Naive thymus-derived CD4-positive, alpha-beta T cell (primary cell): ENCODE data around the gene TCF7. TPM values are rescaled to one million over a fixed set of nuclear protein-coding genes. Genes with fewer than 3 reads are reported as not detected.

Experiments
- ATAC-seq: fragments of 150-1000 bp; cut with Tn5 transposase; 2 replicates; pipeline ENCODE4 v1.10.0; 2021; ENCODE audit warnings: mild to moderate bottlenecking, moderate library complexity
- CTCF ChIA-PET: fragments of 350-600 bp; sonication (Branson Sonifier 250); formaldehyde crosslinking; loops from one replicate; lab custom pipeline; 2021; ENCODE audit warnings: antibody characterized with exemption; lab: Charles Lee
- POLR2A ChIA-PET: fragments of 350-600 bp; sonication (Branson Sonifier 250); formaldehyde crosslinking; loops from one replicate; lab custom pipeline; 2021; ENCODE audit warnings: antibody characterized with exemption, inconsistent platforms; lab: Charles Lee
- DNase-seq, 9 donors: peaks; one replicate each; pipeline versions ENCODE4 v3.0.0 to v3.0.0-alpha.2; 2020 to 2022; ENCODE audit warnings: mixed read lengths in 1 of 9
- H3K27ac ChIP-seq: one replicate; pipeline ENCODE4 v1.7.0; 2013; ENCODE audit warnings: mild to moderate bottlenecking, low read depth, low read length, moderate library complexity
- H3K27me3 ChIP-seq, 2 donors: one replicate each; pipeline ENCODE4 v1.7.0; 2013; ENCODE audit warnings: low read length in 2 of 2, mild to moderate bottlenecking in 2 of 2, moderate library complexity in 2 of 2; ENCODE audit not compliant: control insufficient read depth in 2 of 2, insufficient read depth in 2 of 2
- H3K36me3 ChIP-seq, 3 experiments: 1 replicate in 2 of 3; 2 replicates in 1 of 3; pipeline ENCODE4 v1.7.0; 2013; ENCODE audit warnings: low read length in 3 of 3, mild to moderate bottlenecking in 3 of 3, moderate library complexity in 1 of 3; ENCODE audit not compliant: insufficient read depth in 3 of 3, control insufficient read depth in 2 of 3
- H3K4me1 ChIP-seq, 2 donors: one replicate each; pipeline ENCODE4 v1.7.0; 2013; ENCODE audit warnings: low read length in 2 of 2, mild to moderate bottlenecking in 2 of 2, moderate library complexity in 1 of 2; ENCODE audit not compliant: control insufficient read depth in 2 of 2, insufficient read depth in 2 of 2
- H3K4me3 ChIP-seq: 2 replicates; pipeline ENCODE4 v1.7.0; 2013; ENCODE audit warnings: mild to moderate bottlenecking, low read length
- H3K9me3 ChIP-seq, 3 experiments: 1 replicate in 2 of 3; 2 replicates in 1 of 3; pipeline ENCODE4 v1.7.0; 2013; ENCODE audit warnings: low read length in 3 of 3; ENCODE audit not compliant: control insufficient read depth in 2 of 3
- H3K27ac Mint-ChIP-seq, 9 donors: one replicate each; pipeline ENCODE4 v1.8.0; 2020 to 2022; ENCODE audit warnings: mixed read lengths in 9 of 9, mild to moderate bottlenecking in 8 of 9, moderate library complexity in 5 of 9, inconsistent platforms in 2 of 9
- H3K27me3 Mint-ChIP-seq, 5 donors: one replicate each; pipeline ENCODE4 v1.8.0; 2021 to 2022; ENCODE audit warnings: mixed read lengths in 5 of 5, mild to moderate bottlenecking in 1 of 5
- H3K36me3 Mint-ChIP-seq, 5 donors: one replicate each; pipeline ENCODE4 v1.8.0; 2020 to 2022; ENCODE audit warnings: mixed read lengths in 5 of 5, mild to moderate bottlenecking in 3 of 5, inconsistent platforms in 1 of 5
- H3K4me1 Mint-ChIP-seq, 7 donors: one replicate each; pipeline ENCODE4 v1.8.0; 2020 to 2022; ENCODE audit warnings: mixed read lengths in 7 of 7, mild to moderate bottlenecking in 3 of 7, inconsistent platforms in 1 of 7
- H3K4me3 Mint-ChIP-seq, 10 donors: one replicate each; pipeline ENCODE4 v1.8.0; 2020 to 2022; ENCODE audit warnings: mild to moderate bottlenecking in 10 of 10, mixed read lengths in 10 of 10, moderate library complexity in 6 of 10, inconsistent platforms in 2 of 10
- H3K9me3 Mint-ChIP-seq, 11 donors: one replicate each; pipeline ENCODE4 v1.8.0; 2020 to 2022; ENCODE audit warnings: mixed read lengths in 11 of 11, mild to moderate bottlenecking in 4 of 11, inconsistent platforms in 1 of 11, moderate library complexity in 1 of 11
- intact Hi-C, 2 donors: fragments of 100-400 bp; cut with micrococcal nuclease; formaldehyde crosslinking; loops; one replicate each; pipeline ENCODE4 v1.15.1; 2023
- polyA plus RNA-seq, 2 donors: library from polyadenylated mRNA; unstranded; fragments of 300-500 nt; fragmentation: Illumina TruSeq; gene quantifications; one replicate each; pipeline ENCODE4 v1.2.3, GENCODE V29; 2021
- total RNA-seq, 6 experiments: library from RNA in 5 of 6; stranded (reverse) in 5 of 6; gene quantifications; 1 replicate in 5 of 6; 2 replicates in 1 of 6; pipeline ENCODE4 v1.2.3 and lab custom pipeline; 2021 to 2026

The TCF7 gene
- total and polyA plus RNA-seq, 7 experiments from 2014 or later: 203 to 1,066 (median 560) TPM

DNA sequence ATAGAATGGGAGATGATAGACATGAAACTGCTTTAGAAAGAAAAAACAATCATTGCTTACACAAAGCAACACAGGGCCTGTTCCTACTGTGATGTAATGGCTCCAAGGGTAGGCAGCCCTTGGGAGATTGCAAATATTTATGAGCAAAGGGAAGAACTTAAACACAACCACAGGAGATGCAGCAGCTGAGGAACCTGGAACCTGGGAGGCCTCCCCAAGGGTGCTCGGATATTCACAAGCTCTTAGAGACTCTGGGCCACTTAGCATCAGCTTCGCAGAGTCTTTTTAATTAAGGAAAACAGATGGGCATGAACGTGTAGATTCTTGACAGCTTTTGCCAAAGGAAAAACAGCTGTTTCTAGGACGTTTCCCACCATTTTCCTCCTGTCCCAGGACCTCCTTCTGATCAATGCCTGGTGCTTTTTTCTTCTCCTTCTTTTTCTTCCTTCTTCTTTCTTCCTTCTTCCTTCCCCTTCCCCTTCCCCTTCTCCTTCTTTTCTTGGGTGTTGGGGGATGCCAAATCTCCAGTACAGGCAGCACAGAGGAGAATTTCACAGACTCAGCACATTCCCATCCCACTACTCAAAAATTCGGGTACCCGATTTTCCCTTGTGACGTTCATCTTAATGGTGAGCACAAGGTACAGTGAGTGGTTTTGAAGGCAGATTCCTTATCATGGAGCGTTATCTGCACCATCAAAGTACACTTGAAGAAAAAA is 28.1 kb upstream of the TCF7 start:
- H3K4me3 Mint-ChIP-seq: peak overlapping the region; percentile 74 to 87 (median 82)
- peak overlapping the region; percentile 32 for H3K4me3 ChIP-seq
- intact Hi-C loops: loop anchor here in 1 of 2 donors (2.0 kb wide), 1 partner anchor 36 kb away; no protein-coding TSS in a partner anchor
- H3K27me3 ChIP-seq: no peaks in the 10 kb centered on the region
- H3K36me3 Mint-ChIP-seq: peaks cover 0 to 8% (median 0%) of the 10 kb centered on the region in 5 donors
- ATAC-seq: no peak
- peaks cover 45 to 98% (median 85%) of the 10 kb centered on the region in 7 donors for H3K4me1 Mint-ChIP-seq
- peaks cover 0 to 18% (median 0%) of the 10 kb centered on the region in 5 donors for H3K27me3 Mint-ChIP-seq
- no peaks in the 10 kb centered on the region for H3K9me3 ChIP-seq
- no peaks in the 10 kb centered on the region for H3K36me3 ChIP-seq
- peak overlapping the region; percentile 66 for H3K27ac ChIP-seq
- H3K27ac Mint-ChIP-seq: peak overlapping the region; percentile 81 to 99 (median 96)
- CTCF ChIA-PET: interaction anchor here (0.6 to 1.6 kb wide), 10 partner anchors 12 to 58 kb away, joined by 3 to 7 read pairs (median 4); no protein-coding TSS in a partner anchor
- POLR2A ChIA-PET: interaction anchor here (0.9 to 7.0 kb wide), 7 partner anchors 10 to 47 kb away, joined by 3 to 62 read pairs (median 11); no protein-coding TSS in a partner anchor
- H3K4me1 ChIP-seq: peaks cover 53 to 87% of the 10 kb centered on the region in 2 donors
- peak in 5 of 9 donors; percentile 43 to 57 (median 49) for DNase-seq
- no peaks in the 10 kb centered on the region for H3K9me3 Mint-ChIP-seq

DNA sequence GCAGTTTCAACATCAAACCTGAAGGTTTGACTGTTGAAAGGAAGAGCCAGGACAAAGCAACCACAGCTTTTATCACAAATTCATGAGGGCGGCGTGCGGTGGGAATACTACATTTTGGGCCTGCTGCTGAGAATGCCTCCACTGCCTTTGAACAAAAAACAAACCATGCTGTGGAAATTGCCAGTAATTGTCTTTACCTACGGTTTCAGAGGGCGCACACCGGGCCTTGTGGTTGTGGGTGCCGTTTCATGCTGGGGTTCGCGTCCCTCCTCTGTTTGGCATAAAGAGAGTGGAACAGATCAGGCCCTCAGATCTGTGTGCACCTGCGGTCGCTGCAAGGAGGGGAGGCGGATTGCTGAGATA is 27.6 kb upstream of the TCF7 start:
- CTCF ChIA-PET: interaction anchor here (0.6 to 1.6 kb wide), 9 partner anchors 13 to 58 kb away, joined by 3 to 7 read pairs (median 3); no protein-coding TSS in a partner anchor
- peaks cover 0 to 24% (median 0%) of the 10 kb centered on the region in 5 donors for H3K27me3 Mint-ChIP-seq

DNA sequence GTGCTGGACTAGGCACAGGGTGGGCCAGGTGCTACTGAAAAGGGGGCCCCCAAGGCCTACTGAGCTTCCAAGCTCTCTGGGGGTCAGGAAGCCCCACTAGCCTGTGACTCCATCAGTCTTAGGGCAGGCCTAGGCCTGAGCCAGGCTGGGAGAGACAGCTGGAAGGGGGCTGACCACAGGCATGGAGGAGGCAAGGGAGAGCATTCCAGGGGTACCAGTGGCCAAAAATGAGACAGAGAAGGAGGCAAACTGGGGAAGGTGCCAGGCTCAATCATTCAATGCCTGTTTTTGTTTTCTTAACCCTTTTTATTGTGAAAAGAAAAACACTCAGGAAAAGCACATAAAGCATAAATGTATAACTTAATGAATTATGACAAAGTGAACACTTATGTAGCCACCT is 26.2 kb upstream of the TCF7 start:
- Histone ChIP-seq H3K9me3 (no peaks in the 10 kb centered on the region), H3K4me3 (no peak overlapping the region), H3K4me1 (peaks cover 68 to 97% of the 10 kb centered on the region in 2 donors), H3K36me3 (peaks cover 0 to 3% (median 0%) of the 10 kb centered on the region in 3 experiments), H3K27ac (peak overlapping the region; percentile 66), H3K27me3 (no peaks in the 10 kb centered on the region)
- CTCF ChIA-PET: interaction anchor here (0.6 to 2.0 kb wide), 5 partner anchors 10 to 52 kb away, joined by 3 to 12 read pairs (median 5); no protein-coding TSS in a partner anchor
- POLR2A ChIA-PET: interaction anchor here (0.7 to 6.6 kb wide), 7 partner anchors 7 to 48 kb away, joined by 3 to 43 read pairs (median 5); no protein-coding TSS in a partner anchor
- Mint-ChIP-seq H3K9me3 (no peaks in the 10 kb centered on the region), H3K27ac (peak overlapping the region; percentile 89 to 99 (median 96)), H3K27me3 (peaks cover 0 to 29% (median 0%) of the 10 kb centered on the region in 5 donors), H3K4me3 (peak overlapping the region in 9 of 10 donors; percentile 53 to 87 (median 81)), H3K36me3 (peaks cover 5 to 13% (median 6%) of the 10 kb centered on the region in 5 donors), H3K4me1 (peaks cover 60 to 100% (median 86%) of the 10 kb centered on the region in 7 donors)
- DNase-seq: no peak
- ATAC-seq: no peak
- intact Hi-C loops: no loop called here

More for the DNA sequence above, 27.6 kb upstream of the TCF7 start:
- peak; percentile 45 to 96 (median 93) for DNase-seq
- ATAC-seq: peak; percentile 87
- POLR2A ChIA-PET: interaction anchor here (0.9 to 7.0 kb wide), 6 partner anchors 10 to 47 kb away, joined by 3 to 62 read pairs (median 13); no protein-coding TSS in a partner anchor
- no peaks in the 10 kb centered on the region for H3K9me3 Mint-ChIP-seq
- H3K36me3 ChIP-seq: no peaks in the 10 kb centered on the region
- peak overlapping the region; percentile 81 to 99 (median 96) for H3K27ac Mint-ChIP-seq
- no peaks in the 10 kb centered on the region for H3K27me3 ChIP-seq
- intact Hi-C loops: loop anchor here (1.0 to 2.0 kb wide), 8 partner anchors 8 to 90 kb away; partner anchors contain the start of gene TCF7 (in 2 of the 2)
- H3K4me3 ChIP-seq: peak overlapping the region; percentile 32
- H3K4me1 Mint-ChIP-seq: peaks cover 47 to 98% (median 85%) of the 10 kb centered on the region in 7 donors
- H3K27ac ChIP-seq: peak overlapping the region; percentile 66
- no peaks in the 10 kb centered on the region for H3K9me3 ChIP-seq
- peak overlapping the region; percentile 74 to 87 (median 82) for H3K4me3 Mint-ChIP-seq
- peaks cover 59 to 87% of the 10 kb centered on the region in 2 donors for H3K4me1 ChIP-seq
- peaks cover 0 to 8% (median 0%) of the 10 kb centered on the region in 5 donors for H3K36me3 Mint-ChIP-seq

DNA sequence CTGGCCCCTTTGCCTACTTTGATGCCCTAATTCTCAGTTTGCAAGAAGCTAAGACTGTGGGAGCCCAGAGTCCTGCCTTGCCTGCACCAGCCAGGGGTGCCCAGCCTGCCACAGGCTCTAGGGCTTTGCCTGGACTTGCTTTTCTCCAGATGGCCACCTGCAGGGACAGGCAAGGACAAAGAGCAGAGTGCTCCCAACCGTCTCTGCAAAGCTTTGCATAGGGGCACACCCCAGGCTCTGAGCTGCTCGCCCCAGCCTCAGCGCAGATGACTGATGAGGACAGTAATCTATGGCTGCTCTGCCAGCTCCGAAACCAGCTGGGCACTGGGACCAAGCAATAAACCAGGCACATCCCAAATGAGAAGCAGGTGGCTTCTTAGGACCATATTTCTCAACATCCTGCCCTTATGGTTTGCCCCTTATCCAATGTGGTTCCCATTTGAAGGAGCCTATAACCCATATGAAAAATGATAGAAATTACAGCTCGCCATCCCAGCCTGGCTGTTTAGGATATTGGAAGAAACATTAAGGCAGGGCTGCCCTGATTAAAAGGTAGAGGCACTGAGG is 25.4 kb upstream of the TCF7 start:
- Mint-ChIP-seq H3K4me3 (peak overlapping the region; percentile 16 to 85 (median 66)), H3K9me3 (no peaks in the 10 kb centered on the region)

DNA sequence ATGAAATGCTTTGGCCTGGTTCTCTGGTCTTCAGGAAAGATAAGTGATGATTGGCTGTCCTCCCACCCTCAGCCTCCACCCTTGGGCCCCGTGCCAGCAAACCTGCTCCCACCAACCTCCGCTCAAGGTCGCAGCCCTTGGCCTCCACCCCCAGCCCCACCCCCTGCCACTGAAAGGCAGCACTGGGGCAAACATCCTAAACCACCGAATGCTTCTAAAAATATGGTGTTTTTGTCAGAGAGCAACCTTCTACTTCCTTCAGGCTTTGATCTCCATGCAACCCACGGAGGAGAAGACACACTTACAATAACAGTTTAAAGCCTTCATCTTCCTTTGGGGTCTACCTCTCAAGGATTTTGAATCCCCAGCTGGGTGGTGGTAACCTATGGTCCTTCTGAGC is 24.0 kb upstream of the TCF7 start:
- no peaks in the 10 kb centered on the region for H3K9me3 Mint-ChIP-seq
- H3K4me1 Mint-ChIP-seq: peaks cover 56 to 99% (median 82%) of the 10 kb centered on the region in 7 donors
- peak in 7 of 9 donors; percentile 74 to 84 (median 81) for DNase-seq
- no peaks in the 10 kb centered on the region for H3K9me3 ChIP-seq
- peak overlapping the region; percentile 49 for H3K4me3 ChIP-seq
- ChIA-PET POLR2A (interaction anchor here (0.7 to 6.6 kb wide), 9 partner anchors 9 to 55 kb away, joined by 3 to 44 read pairs (median 7); no protein-coding TSS in a partner anchor), CTCF (interaction anchor here (0.8 to 2.1 kb wide), 4 partner anchors 11 to 39 kb away, joined by 3 to 6 read pairs (median 4); no protein-coding TSS in a partner anchor)
- H3K4me3 Mint-ChIP-seq: peak overlapping the region; percentile 67 to 91 (median 78)
- peaks cover 6 to 14% (median 6%) of the 10 kb centered on the region in 5 donors for H3K36me3 Mint-ChIP-seq
- peak; percentile 64 for ATAC-seq
- intact Hi-C loops: loop anchor here (1.0 kb wide), 2 partner anchors 10 to 11 kb away; no protein-coding TSS in a partner anchor
- H3K4me1 ChIP-seq: peaks cover 75 to 94% of the 10 kb centered on the region in 2 donors
- H3K27ac Mint-ChIP-seq: peak overlapping the region; percentile 89 to 99 (median 96)
- H3K27me3 Mint-ChIP-seq: peaks cover 0 to 35% (median 0%) of the 10 kb centered on the region in 5 donors
- H3K27ac ChIP-seq: peak overlapping the region; percentile 69
- H3K36me3 ChIP-seq: peaks cover 0 to 3% (median 0%) of the 10 kb centered on the region in 3 experiments
- no peaks in the 10 kb centered on the region for H3K27me3 ChIP-seq

More for the DNA sequence above, 25.4 kb upstream of the TCF7 start:
- Mint-ChIP-seq H3K27me3 (peaks cover 0 to 32% (median 0%) of the 10 kb centered on the region in 5 donors), H3K4me1 (peaks cover 58 to 100% (median 86%) of the 10 kb centered on the region in 7 donors), H3K36me3 (peaks cover 6 to 13% (median 6%) of the 10 kb centered on the region in 5 donors), H3K27ac (peak overlapping the region; percentile 77 to 99 (median 96))
- Histone ChIP-seq H3K36me3 (peaks cover 0 to 3% (median 0%) of the 10 kb centered on the region in 3 experiments), H3K27ac (peak overlapping the region; percentile 66), H3K27me3 (no peaks in the 10 kb centered on the region), H3K4me1 (peaks cover 74 to 97% of the 10 kb centered on the region in 2 donors), H3K4me3 (no peak overlapping the region), H3K9me3 (no peaks in the 10 kb centered on the region)
- no peak for ATAC-seq
- DNase-seq: no peak
- intact Hi-C loops: no loop called here
- POLR2A ChIA-PET: interaction anchor here (0.7 to 6.6 kb wide), 8 partner anchors 8 to 48 kb away, joined by 3 to 44 read pairs (median 18); no protein-coding TSS in a partner anchor
- CTCF ChIA-PET: interaction anchor here (1.0 to 2.0 kb wide), 6 partner anchors 11 to 58 kb away, joined by 3 to 12 read pairs (median 4); no protein-coding TSS in a partner anchor
